T-helper 17 cell (primary cell): ENCODE measurements around the gene SHPK. TPM values are rescaled to one million over a fixed set of nuclear protein-coding genes. Genes with fewer than 3 reads are reported as not detected.

Experiments used
- ATAC-seq: fragments of 150-1000 bp; cut with Tn5 transposase; 2 replicates; pipeline ENCODE4 v1.10.0; 2021; ENCODE audit warnings: mild to moderate bottlenecking, moderate library complexity
- DNase-seq, 3 donors: peaks; one replicate each; pipeline versions ENCODE4 v3.0.0 to v3.0.0-alpha.2; 2020 to 2021
- H3K9me3 ChIP-seq: one replicate; pipeline ENCODE4 v1.7.0; 2013; ENCODE audit warnings: low read length, mild to moderate bottlenecking; ENCODE audit not compliant: control insufficient read depth, poor library complexity, severe bottlenecking
- H3K27ac Mint-ChIP-seq: one replicate; pipeline ENCODE4 v1.8.0; 2022; ENCODE audit warnings: mild to moderate bottlenecking, moderate library complexity, mixed read lengths
- H3K27me3 Mint-ChIP-seq: one replicate; pipeline ENCODE4 v1.8.0; 2022; ENCODE audit warnings: mixed read lengths
- H3K36me3 Mint-ChIP-seq: one replicate; pipeline ENCODE4 v1.8.0; 2022; ENCODE audit warnings: low read depth, mixed read lengths
- H3K4me1 Mint-ChIP-seq: one replicate; pipeline ENCODE4 v1.8.0; 2022; ENCODE audit warnings: mild to moderate bottlenecking, mixed read lengths
- H3K4me3 Mint-ChIP-seq: one replicate; pipeline ENCODE4 v1.8.0; 2022; ENCODE audit warnings: mild to moderate bottlenecking, moderate library complexity, mixed read lengths
- total RNA-seq, 4 donors: library from RNA in 2 of 4; stranded (reverse) in 2 of 4; gene quantifications; one replicate each; pipeline ENCODE4 v1.2.3 and lab custom pipeline; 2022 to 2026

The SHPK gene
- total RNA-seq, 2 donors from 2014 or later = 5.3 to 6.4 TPM

DNA sequence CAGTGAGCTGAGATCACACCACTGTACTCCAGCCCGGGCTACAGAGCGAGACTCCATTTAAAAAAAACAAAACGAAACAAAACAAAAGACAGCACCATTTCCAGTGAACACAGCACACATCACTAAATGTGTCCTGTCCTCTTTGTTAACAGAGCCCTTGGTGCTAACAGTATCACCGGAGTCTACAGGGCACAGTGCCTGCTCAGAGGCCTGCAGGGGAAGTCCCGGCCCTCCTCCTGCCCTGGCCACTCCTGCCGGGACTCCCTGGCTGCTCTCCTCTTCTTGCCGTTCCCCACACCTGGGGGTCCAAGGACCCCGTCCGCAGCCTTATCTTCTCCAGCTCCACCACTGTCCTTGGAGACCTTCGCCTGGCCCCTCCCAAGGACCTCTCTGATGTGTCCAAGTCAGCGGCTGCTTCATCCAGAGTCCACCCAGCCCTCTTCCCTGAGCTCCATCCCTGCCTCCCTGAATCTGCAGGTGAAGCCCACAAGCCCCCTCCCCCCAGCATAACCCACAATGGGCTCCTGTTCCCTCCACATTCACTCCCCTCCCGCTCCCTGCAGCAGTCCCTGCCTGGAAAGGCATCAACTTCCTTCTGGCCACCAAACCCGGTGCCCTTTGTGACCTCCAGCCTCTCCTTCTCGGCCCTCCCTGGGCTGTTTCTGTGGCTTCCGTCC lies 35.4 kb downstream of the SHPK start:
- DNase-seq (no peak), ATAC-seq (no peak)
- Mint-ChIP-seq H3K4me3 (no peak overlapping the region), H3K27ac (no peak overlapping the region), H3K4me1 (peaks cover 9% of the 10 kb centered on the region), H3K27me3 (no peaks in the 10 kb centered on the region), H3K36me3 (no peaks in the 10 kb centered on the region)
- H3K9me3 ChIP-seq = no peaks in the 10 kb centered on the region

DNA sequence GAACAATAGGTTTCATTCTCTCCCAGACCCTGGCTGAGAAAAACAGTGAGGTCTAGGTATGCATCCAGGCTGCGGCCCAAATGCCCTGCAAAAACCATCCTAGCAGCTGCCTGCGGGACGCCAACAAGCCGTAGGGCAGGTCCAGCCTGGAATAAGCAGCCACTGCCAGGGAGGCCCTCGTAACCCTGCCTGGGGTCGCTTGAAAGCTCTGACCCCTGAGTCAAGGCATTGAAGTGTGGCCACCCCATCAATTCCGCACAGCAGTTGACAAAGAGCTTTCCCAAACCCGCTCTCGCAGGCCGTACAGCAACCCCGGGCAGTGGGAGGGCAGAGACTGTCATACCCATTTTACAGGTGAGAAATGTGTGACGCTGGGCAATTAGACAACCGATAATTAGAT lies 38.0 kb downstream of the SHPK start:
- H3K9me3 ChIP-seq = no peaks in the 10 kb centered on the region
- no peak for ATAC-seq
- Mint-ChIP-seq H3K27ac (peak overlapping the region; percentile 37), H3K36me3 (no peaks in the 10 kb centered on the region), H3K4me1 (peaks cover 5% of the 10 kb centered on the region), H3K4me3 (no peak overlapping the region), H3K27me3 (no peaks in the 10 kb centered on the region)
- DNase-seq = no peak

DNA sequence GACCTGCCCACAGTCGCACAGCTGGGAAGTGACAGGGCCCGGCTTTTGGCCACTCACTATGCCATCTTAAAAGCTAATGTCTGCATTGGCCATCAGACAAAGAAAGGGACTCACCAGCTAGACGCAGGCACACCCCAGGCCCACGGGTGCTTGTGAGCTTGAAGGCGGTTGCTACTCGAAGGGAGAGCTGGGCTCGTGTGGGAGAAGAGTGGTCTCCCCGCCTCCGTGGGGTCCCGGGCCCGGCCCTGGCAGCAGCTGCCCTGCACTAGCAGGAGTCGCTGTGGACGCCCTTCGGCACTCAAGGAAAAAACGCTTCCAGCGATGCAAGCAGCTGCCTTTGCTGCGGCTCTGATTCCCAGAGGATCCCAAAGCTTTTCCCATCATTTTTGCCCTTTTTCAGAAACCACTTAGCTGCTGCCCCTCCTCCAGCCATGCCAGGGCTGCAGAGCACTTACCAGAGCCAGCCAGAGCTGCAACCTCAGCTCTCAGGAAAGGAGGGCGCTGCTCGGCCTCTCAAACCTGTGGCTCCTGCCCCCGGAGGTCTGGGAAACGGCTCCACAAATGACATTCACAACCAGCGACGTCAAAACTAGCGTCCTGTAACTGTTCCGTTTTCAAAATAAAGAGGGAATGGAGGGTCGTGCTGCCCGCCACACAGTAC lies 39.1 kb downstream of the SHPK start:
- DNase-seq (no peak), ATAC-seq (no peak)
- H3K4me1 Mint-ChIP-seq = peaks cover 5% of the 10 kb centered on the region
- no peaks in the 10 kb centered on the region for H3K9me3 ChIP-seq
- no peaks in the 10 kb centered on the region for H3K36me3 Mint-ChIP-seq
- H3K27ac Mint-ChIP-seq = no peak overlapping the region
- no peak overlapping the region for H3K4me3 Mint-ChIP-seq
- H3K27me3 Mint-ChIP-seq = no peaks in the 10 kb centered on the region

DNA sequence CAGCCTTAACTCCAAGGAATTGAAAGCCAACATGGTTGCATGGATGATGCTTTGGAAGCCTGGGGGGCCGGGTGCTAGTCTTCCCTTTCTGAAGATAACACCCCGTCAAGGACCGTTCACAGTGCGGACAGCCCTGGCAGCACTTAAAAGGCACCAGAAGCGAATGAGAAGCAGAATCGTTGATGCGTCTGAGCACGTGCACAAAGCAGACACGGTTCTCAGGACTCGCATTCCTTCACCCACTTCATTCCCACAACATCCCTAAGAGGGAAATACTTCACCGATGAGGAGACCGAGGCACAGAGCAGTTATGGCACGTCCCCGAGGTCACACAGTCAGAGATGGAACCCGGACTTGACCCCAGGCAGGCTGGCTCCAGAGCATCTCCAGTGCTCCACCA lies 41.1 kb downstream of the SHPK start:
- no peaks in the 10 kb centered on the region for H3K36me3 Mint-ChIP-seq
- DNase-seq (no peak), ATAC-seq (no peak)
- H3K4me3 Mint-ChIP-seq = no peak overlapping the region
- H3K27ac Mint-ChIP-seq = no peak overlapping the region
- H3K9me3 ChIP-seq = no peaks in the 10 kb centered on the region
- no peaks in the 10 kb centered on the region for H3K27me3 Mint-ChIP-seq
- H3K4me1 Mint-ChIP-seq = peaks cover 3% of the 10 kb centered on the region

DNA sequence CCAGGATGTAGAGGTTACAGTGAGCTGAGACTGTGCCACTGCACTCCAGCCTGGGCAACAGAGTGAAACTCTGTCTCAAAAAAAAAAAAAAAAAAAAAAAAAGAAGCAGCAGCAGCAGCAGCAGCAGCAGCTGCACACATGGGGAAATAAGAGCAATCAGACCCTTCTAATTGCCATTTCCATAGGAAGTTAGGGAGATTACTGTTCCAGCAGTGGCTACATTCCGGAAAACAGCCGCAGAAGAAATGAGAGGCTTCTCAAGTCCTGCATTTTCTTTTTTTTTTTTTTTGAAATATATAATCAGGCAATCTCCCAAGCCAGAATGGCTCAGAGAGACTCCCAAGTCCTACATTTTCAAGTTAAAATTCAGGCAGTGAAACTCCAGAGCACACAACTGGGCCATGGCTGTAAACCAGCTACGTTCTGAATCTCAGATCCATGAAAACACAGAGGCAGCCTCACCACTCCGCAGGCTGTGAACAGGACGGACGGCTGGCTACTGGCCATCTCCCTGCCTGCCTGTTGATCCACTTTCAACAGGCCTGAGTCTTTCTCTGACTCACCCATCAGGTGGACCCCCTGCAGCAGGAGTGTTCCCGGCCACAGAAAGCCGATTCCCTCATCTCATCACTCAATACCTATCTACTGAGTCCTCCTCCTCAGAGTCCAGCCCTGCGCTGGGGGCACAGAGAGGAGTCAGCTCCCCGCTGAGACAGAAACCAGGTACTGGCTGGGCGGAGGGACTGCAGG lies 41.8 kb downstream of the SHPK start:
- Mint-ChIP-seq H3K36me3 (peaks cover 3% of the 10 kb centered on the region), H3K4me1 (peaks cover 6% of the 10 kb centered on the region), H3K4me3 (no peak overlapping the region), H3K27ac (no peak overlapping the region), H3K27me3 (no peaks in the 10 kb centered on the region)
- no peak for ATAC-seq
- no peaks in the 10 kb centered on the region for H3K9me3 ChIP-seq
- no peak for DNase-seq

DNA sequence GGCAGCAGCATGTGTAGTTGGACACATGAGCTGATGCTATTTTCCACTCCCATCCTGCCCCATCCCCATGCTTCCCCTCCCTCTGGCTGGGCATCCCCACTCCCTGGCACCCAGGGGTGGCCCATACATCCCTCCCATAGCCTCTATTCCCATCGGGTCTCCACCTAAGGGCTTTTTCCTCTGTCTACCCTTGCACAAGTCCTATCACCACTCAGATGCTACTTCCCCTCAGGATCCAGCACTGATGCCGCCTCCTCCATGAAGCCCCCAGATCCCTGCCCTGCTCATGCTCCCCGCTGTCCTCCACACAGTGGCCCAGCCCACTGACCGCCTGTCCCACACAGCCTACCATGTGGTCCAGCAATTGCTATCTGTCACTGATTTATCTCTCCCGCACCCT lies 42.7 kb downstream of the SHPK start:
- Mint-ChIP-seq H3K4me1 (peaks cover 6% of the 10 kb centered on the region), H3K27me3 (no peaks in the 10 kb centered on the region), H3K4me3 (no peak overlapping the region), H3K36me3 (peaks cover 3% of the 10 kb centered on the region), H3K27ac (no peak overlapping the region)
- H3K9me3 ChIP-seq = no peaks in the 10 kb centered on the region
- no peak for ATAC-seq
- no peak for DNase-seq

DNA sequence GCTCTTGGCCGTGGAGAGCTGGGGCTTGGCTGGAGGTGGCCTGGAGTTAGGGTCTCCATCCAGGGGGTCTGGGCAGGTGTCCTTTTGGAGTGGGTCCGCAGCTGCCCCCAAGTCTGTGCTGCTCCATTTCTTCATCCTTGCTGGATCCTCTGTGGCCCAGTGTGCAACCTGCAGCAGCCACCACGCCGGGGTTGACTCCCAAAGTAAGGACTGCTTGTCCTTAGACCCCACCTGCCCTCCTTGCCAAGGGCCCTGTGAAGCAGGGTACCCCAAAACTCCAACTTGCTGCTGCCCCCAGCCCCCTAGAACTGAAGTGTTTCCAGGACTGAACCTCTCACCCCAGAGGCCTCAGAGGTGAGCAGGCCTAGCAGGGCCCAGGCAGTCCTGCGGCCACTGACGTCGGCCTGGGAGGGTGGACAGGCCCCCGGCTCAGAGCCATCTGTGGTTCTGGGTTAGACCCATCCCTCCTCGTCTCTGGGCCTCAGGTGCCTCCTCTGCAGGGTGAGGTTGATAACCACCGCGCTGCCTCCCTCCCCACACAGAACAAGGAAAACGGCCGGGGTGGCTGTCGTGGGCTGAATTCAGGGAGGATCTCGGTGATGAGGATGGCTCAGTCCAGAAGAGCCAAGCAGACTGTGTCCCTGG lies 43.7 kb downstream of the SHPK start:
- DNase-seq = no peak
- Mint-ChIP-seq H3K4me3 (no peak overlapping the region), H3K4me1 (peaks cover 6% of the 10 kb centered on the region), H3K27ac (no peak overlapping the region), H3K27me3 (no peaks in the 10 kb centered on the region), H3K36me3 (peaks cover 3% of the 10 kb centered on the region)
- no peak for ATAC-seq
- H3K9me3 ChIP-seq = no peaks in the 10 kb centered on the region

DNA sequence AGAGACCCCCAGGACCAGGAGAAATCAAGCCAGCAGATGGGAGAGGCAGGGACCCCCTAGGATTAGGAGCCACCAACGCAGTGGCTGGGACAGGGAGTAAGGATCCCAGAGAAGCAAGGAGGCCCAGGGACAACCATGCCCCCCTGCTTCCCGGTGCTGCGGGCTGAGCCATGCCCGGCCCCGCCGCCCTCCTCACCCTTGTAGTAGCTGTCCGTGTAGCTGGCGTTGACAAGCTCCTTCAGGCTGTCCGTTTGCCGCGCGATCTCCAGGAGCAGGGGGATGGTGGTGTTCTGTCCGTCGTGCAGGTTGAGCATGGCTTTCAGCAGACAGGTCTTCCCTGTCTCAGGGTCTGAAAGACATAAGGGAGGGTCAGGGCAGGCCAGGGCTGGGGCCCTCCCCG lies 45.3 kb downstream of the SHPK start:
- no peak for DNase-seq
- no peaks in the 10 kb centered on the region for H3K27me3 Mint-ChIP-seq
- H3K27ac Mint-ChIP-seq = no peak overlapping the region

DNA sequence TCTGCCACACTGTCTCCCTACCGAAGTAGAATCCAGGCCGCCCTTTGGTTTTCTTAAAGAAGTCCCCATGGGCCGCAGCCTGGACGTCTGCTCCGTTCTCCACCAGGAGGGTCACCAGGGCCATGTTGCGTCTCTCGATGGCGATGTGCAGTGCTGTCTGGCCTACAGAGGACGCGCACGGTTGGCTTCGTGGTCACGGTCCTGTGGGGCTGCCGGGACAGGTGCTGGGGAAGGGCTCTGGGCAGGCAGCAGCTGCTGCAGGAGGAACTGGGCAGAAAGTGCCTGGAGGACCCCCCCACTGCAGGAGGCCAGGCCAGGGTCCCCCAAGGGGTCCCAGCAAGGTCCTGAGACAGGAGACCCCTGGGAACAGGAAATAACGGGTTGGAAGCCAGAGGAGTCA lies 45.8 kb downstream of the SHPK start:
- peaks cover 3% of the 10 kb centered on the region for H3K4me1 Mint-ChIP-seq
- no peaks in the 10 kb centered on the region for H3K27me3 Mint-ChIP-seq
- peaks cover 3% of the 10 kb centered on the region for H3K36me3 Mint-ChIP-seq
- DNase-seq (no peak), ATAC-seq (no peak)
- no peak overlapping the region for H3K27ac Mint-ChIP-seq
- H3K9me3 ChIP-seq = no peaks in the 10 kb centered on the region
- H3K4me3 Mint-ChIP-seq = no peak overlapping the region

More for the DNA sequence above, 45.3 kb downstream of the SHPK start:
- Mint-ChIP-seq H3K4me1 (peaks cover 3% of the 10 kb centered on the region), H3K4me3 (no peak overlapping the region), H3K36me3 (peaks cover 3% of the 10 kb centered on the region)
- ATAC-seq = no peak
- H3K9me3 ChIP-seq = no peaks in the 10 kb centered on the region

DNA sequence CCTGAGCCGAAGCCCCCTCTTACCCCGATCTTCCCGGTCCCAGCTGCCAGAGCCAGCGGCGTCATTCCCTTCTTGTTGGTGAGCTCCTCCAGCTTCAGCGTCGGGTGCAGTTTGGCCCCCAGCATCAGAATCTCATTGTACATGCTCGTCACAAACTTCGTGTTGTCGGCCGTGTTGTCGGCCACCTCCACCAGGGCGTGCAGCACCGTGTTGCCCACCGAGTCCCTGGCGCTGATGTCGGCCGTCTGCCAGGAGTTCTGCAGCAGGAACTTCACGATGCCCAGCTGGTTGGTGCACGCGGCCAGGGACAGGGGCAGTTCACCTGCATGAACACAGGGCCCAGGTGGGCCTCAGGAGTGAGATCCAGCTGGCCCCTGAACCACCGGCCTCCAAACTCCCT lies 46.3 kb downstream of the SHPK start:
- ATAC-seq = no peak
- Mint-ChIP-seq H3K27me3 (no peaks in the 10 kb centered on the region), H3K36me3 (peaks cover 3% of the 10 kb centered on the region), H3K27ac (peak overlapping the region; percentile 53), H3K4me1 (peaks cover 3% of the 10 kb centered on the region), H3K4me3 (no peak overlapping the region)
- no peak for DNase-seq
- no peaks in the 10 kb centered on the region for H3K9me3 ChIP-seq

DNA sequence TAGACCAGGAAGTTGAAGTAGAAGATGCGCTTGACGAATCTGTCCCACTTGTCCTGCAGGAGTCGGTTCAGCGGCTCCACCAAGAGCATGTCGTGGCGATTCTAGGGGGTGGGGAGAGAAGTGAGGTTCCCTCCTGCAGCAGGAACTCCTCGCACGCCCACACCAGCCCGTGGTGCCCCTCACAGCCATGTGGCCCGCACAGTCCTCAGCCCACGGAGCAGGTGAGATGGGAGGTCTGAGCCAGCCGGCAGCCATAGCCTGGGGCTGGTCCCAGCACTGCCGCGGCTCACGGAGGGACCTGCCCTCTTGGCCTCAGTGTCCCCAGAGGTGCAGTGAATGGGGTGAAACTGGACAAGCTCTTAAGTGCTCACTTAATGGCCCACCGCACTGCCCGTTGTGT lies 50.2 kb downstream of the SHPK start:
- ATAC-seq = no peak
- no peak for DNase-seq
- no peaks in the 10 kb centered on the region for H3K27me3 Mint-ChIP-seq
- no peaks in the 10 kb centered on the region for H3K9me3 ChIP-seq
- H3K4me3 Mint-ChIP-seq = no peak overlapping the region
- H3K36me3 Mint-ChIP-seq = peaks cover 5% of the 10 kb centered on the region
- H3K27ac Mint-ChIP-seq = no peak overlapping the region
- peaks cover 3% of the 10 kb centered on the region for H3K4me1 Mint-ChIP-seq

DNA sequence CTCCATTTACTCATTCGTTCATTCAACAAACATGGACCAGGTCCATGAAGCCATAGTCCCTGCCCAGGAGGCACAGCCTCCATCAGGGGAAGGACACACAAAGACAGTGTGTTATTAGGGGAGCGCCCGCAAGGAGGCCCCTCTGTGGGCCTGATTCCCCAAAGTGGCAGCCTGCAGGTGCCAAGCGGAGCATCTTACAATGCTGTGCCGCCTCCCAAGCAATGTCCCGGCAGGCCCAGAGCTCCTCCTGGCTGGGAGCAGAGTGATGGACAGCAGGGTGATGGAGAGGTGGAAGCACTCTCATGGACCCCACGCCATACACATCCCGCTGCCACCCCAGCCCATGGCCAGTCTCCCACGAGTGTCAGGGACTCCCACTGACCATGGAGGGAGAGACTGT lies 52.6 kb downstream of the SHPK start:
- DNase-seq (no peak), ATAC-seq (no peak)
- Mint-ChIP-seq H3K27ac (no peak overlapping the region), H3K36me3 (peaks cover 4% of the 10 kb centered on the region), H3K4me3 (no peak overlapping the region), H3K4me1 (no peaks in the 10 kb centered on the region), H3K27me3 (no peaks in the 10 kb centered on the region)
- H3K9me3 ChIP-seq = no peaks in the 10 kb centered on the region

DNA sequence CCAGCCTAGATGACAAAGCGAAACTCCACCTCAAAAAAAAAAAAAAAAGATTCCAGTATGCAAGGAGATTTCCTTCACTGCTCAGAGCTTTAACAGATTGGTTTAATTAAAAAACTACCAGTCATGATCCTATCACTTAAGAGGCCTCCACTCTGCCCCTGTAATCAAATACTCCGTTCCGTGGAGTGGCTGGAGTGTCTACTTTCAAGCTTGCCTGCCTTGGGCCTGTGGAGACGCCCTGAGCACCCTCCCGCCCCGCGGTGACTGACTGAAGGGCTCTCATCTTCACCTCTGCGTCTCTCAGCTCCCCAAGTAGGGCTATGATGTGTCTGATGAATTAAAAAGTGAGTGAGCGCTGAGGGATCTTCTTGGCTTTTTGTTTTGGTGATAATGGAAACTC lies 53.1 kb downstream of the SHPK start:
- H3K9me3 ChIP-seq = no peaks in the 10 kb centered on the region
- H3K4me3 Mint-ChIP-seq = no peak overlapping the region
- no peaks in the 10 kb centered on the region for H3K27me3 Mint-ChIP-seq
- peaks cover 4% of the 10 kb centered on the region for H3K36me3 Mint-ChIP-seq
- no peaks in the 10 kb centered on the region for H3K4me1 Mint-ChIP-seq
- ATAC-seq (no peak), DNase-seq (no peak)
- H3K27ac Mint-ChIP-seq = no peak overlapping the region
